Subcutaneous adipose tissue (tissue), 4 donors: ENCODE data around the gene MAML3. TPM values are rescaled to one million over a fixed set of nuclear protein-coding genes. Genes with fewer than 3 reads are reported as not detected.

Source experiments
- total RNA-seq, 4 donors: library from RNA; depleted of rRNA; stranded (reverse); fragments of >200 nt; gene quantifications; one replicate each; pipeline ENCODE4 v1.1.0, GENCODE V29; 2016
- TF ChIP-seq, protein P1 (sequence below): fragments of 450-650 bp; IDR thresholded peaks from one replicate; pipeline ENCODE4 v1.5.1; 2016; ENCODE audit warnings: low read depth, mild to moderate bottlenecking, control low read depth, antibody characterized with exemption, moderate library complexity

The MAML3 gene
- total RNA-seq, 4 donors from 2014 or later = 3.5 to 11.1 (median 9.1) TPM

DNA sequence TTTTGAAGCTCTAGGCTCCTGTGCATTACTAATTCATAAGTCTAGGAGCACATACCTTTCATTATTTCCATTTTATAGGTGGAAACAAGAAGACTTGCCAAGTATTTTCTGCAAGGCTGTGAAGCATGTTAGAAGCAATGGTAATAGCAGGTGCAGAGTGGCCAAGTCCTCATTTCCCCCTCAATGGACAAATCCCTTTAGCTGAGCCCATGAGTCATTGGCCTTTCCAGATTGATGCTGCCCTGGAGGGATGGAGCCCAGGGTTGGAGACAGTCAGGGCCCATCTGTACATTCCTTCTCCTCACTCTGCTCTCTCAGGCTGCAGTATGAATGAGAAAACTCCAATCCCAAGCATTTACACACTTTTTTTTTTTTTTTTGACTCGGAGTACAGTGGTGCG lies 481.8 kb downstream of the MAML3 start:
- TF ChIP-seq, protein P1, sequence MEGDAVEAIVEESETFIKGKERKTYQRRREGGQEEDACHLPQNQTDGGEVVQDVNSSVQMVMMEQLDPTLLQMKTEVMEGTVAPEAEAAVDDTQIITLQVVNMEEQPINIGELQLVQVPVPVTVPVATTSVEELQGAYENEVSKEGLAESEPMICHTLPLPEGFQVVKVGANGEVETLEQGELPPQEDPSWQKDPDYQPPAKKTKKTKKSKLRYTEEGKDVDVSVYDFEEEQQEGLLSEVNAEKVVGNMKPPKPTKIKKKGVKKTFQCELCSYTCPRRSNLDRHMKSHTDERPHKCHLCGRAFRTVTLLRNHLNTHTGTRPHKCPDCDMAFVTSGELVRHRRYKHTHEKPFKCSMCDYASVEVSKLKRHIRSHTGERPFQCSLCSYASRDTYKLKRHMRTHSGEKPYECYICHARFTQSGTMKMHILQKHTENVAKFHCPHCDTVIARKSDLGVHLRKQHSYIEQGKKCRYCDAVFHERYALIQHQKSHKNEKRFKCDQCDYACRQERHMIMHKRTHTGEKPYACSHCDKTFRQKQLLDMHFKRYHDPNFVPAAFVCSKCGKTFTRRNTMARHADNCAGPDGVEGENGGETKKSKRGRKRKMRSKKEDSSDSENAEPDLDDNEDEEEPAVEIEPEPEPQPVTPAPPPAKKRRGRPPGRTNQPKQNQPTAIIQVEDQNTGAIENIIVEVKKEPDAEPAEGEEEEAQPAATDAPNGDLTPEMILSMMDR = no peak

DNA sequence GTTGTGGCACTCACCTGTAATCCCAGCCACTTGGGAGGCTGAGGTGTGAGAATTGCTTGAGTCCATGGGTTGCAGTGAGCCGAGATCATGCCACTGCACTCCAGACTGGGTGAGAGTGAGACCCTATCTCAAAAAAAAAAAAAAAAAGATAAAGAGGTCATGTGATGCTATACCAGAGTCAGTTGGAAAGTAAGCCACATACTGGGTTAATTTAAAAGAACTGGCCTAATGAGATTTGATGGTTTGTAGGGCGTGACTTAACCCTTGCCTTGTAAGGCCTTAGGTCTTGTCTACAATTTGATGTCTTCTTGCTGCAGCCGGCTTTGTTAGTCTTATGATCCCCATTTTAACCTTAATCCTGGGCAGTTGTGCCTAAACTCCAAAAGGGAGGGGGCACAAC lies 483.2 kb downstream of the MAML3 start:
- TF ChIP-seq, protein P1 = no peak

DNA sequence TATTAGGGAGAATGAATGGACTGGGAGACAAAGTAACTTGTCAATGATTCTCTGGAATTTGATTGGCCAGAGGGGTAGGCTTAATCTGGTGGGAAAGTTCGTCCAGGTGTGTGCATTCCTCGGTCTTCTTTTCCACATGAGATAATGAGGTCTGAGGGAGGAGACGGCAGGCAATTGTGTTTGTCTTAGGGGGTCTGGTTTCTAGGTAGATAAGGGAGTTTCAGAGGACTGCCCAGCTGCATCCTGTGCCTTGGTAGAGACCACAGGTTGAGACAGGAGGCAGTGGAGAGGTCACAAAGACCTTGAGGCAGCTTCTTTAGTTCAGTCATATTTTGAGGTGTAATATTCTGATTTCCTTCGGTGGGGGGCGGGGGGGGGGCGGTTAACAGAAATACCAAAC lies 484.1 kb downstream of the MAML3 start:
- TF ChIP-seq, protein P1 = no peak

DNA sequence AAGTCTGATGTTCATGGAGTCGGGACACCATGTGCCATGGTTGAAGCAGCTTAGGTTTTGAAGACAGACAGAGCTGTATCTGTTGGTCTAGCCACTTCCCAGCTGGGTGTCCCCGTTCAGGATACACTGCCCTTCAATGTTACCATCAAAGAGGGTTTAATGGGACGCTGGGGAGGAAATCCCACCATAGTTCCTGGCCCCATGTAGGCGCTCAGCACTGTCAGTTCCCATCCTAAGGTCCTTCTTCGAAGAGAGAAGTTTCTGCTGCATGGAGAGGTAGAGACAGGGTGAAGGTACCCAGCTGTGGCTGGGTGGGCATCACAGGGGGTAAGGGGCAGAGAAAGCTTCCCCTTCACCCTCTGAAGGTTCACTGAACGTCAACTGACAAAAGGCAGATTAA lies 484.6 kb downstream of the MAML3 start:
- TF ChIP-seq, protein P1 = no peak

DNA sequence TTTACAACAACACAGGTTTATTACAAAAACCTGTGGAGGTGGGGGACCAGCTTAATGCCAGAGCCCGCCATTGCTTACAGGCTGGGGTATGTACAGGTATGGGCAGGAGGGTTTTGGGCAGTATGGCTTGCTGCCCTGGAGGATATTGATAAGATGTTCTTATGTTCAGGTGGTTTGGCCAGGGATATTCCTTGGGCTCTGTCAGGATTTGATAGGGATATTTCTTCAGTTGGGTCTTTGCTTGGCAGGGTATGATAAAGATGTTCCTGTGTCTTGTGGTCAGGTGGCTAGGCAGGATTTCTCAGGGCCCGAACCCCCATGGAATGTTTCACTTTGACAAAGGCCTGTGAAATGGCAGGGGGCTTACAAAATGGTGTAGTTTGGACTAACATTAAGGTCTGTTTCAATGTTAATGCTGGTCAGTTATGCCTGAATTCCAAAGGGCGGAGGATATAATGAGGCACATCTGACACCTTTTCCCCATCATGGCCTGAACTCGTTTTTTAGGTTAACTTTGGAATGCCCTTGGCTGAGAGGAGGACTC lies 485.3 kb downstream of the MAML3 start:
- TF ChIP-seq, protein P1 = no peak

DNA sequence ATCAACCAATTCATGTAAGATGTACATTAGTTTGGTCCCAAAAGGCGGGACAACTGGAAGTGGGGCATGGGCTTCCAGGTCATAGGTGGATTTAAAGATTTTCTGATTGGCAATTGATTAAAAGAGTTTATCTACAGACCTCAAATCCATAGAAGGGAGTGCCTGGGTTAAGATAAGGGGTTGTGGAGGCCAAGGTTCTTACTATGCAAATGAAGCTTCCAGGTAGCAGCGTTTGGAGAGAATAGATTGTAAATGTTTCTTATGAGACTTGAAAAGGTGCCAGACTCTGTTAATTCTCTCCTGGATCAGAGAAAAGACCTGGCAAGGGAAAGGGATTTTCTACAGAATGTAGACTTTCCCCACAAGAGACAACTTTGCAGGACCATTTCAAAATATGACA lies 485.9 kb downstream of the MAML3 start:
- TF ChIP-seq, protein P1 = no peak

Other genes starting within 250 kb of the MAML3 start
- gene SCOC, start 219.5 kb upstream of the MAML3 start, total RNA-seq = 10 to 100 TPM; 30.7 to 77.1 (median 47.2) TPM